Measurements from ENCODE around the gene LRCOL1. TPM values are rescaled to one million over a fixed set of nuclear protein-coding genes. Genes with fewer than 3 reads are reported as not detected.

Gene LRCOL1
- total and polyA plus RNA-seq, 2 experiments from 2014 or later = 1.7 TPM; not detected in 1

DNA sequence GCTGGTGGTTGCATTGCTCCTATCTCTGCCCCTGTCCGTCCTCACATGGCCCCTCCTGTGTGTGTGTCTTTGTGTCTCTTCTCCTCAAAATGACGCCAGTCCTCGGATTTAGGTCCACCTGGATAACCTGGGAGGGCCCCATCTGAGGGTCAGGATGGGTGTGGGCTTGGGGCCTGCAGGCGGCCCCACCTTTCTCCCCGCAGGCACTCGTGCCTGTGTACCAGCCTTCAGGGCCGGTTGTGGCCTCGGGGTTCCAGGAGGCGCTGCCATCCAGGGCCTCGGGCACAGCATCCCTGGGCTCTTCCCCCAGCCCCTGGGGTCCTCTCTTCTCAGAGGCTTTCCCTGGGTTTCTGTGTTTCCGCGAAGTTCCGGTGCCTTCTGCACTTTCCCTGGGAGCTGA is 54.7 kb downstream of the LRCOL1 start (continued):
- TF ChIP-seq, protein P1, sequence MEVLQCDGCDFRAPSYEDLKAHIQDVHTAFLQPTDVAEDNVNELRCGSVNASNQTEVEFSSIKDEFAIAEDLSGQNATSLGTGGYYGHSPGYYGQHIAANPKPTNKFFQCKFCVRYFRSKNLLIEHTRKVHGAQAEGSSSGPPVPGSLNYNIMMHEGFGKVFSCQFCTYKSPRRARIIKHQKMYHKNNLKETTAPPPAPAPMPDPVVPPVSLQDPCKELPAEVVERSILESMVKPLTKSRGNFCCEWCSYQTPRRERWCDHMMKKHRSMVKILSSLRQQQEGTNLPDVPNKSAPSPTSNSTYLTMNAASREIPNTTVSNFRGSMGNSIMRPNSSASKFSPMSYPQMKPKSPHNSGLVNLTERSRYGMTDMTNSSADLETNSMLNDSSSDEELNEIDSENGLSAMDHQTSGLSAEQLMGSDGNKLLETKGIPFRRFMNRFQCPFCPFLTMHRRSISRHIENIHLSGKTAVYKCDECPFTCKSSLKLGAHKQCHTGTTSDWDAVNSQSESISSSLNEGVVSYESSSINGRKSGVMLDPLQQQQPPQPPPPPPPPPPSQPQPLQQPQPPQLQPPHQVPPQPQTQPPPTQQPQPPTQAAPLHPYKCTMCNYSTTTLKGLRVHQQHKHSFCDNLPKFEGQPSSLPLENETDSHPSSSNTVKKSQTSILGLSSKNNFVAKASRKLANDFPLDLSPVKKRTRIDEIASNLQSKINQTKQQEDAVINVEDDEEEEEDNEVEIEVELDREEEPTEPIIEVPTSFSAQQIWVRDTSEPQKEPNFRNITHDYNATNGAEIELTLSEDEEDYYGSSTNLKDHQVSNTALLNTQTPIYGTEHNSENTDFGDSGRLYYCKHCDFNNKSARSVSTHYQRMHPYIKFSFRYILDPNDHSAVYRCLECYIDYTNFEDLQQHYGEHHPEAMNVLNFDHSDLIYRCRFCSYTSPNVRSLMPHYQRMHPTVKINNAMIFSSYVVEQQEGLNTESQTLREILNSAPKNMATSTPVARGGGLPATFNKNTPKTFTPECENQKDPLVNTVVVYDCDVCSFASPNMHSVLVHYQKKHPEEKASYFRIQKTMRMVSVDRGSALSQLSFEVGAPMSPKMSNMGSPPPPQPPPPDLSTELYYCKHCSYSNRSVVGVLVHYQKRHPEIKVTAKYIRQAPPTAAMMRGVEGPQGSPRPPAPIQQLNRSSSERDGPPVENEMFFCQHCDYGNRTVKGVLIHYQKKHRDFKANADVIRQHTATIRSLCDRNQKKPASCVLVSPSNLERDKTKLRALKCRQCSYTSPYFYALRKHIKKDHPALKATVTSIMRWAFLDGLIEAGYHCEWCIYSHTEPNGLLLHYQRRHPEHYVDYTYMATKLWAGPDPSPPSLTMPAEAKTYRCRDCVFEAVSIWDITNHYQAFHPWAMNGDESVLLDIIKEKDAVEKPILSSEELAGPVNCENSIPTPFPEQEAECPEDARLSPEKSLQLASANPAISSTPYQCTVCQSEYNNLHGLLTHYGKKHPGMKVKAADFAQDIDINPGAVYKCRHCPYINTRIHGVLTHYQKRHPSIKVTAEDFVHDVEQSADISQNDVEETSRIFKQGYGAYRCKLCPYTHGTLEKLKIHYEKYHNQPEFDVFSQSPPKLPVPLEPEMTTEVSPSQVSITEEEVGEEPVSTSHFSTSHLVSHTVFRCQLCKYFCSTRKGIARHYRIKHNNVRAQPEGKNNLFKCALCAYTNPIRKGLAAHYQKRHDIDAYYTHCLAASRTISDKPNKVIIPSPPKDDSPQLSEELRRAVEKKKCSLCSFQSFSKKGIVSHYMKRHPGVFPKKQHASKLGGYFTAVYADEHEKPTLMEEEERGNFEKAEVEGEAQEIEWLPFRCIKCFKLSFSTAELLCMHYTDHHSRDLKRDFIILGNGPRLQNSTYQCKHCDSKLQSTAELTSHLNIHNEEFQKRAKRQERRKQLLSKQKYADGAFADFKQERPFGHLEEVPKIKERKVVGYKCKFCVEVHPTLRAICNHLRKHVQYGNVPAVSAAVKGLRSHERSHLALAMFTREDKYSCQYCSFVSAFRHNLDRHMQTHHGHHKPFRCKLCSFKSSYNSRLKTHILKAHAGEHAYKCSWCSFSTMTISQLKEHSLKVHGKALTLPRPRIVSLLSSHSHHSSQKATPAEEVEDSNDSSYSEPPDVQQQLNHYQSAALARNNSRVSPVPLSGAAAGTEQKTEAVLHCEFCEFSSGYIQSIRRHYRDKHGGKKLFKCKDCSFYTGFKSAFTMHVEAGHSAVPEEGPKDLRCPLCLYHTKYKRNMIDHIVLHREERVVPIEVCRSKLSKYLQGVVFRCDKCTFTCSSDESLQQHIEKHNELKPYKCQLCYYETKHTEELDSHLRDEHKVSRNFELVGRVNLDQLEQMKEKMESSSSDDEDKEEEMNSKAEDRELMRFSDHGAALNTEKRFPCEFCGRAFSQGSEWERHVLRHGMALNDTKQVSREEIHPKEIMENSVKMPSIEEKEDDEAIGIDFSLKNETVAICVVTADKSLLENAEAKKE (CRISPR knock-in tag; IDR thresholded peaks at IDR 0.05) = no peak
- TF ChIP-seq ZNF331 (CRISPR knock-in tag; IDR thresholded peaks at IDR 0.05; ENCODE audit: low read depth) (no peak), CREB1 (CRISPR knock-in tag; IDR thresholded peaks at IDR 0.05; ENCODE audit: low read depth) (no peak), POLR2AphosphoS5 (IDR thresholded peaks at IDR 0.05; ENCODE audit: low read depth) (no peak), EZH2 (IDR thresholded peaks at IDR 0.05; ENCODE audit: low read depth, unreplicated experiment) (no peak), EZH2phosphoT487 (IDR thresholded peaks at IDR 0.05; ENCODE audit: unreplicated experiment) (no peak), ZNF114 (CRISPR knock-in tag; IDR thresholded peaks at IDR 0.05) (no peak)
- TF ChIP-seq, protein P2, sequence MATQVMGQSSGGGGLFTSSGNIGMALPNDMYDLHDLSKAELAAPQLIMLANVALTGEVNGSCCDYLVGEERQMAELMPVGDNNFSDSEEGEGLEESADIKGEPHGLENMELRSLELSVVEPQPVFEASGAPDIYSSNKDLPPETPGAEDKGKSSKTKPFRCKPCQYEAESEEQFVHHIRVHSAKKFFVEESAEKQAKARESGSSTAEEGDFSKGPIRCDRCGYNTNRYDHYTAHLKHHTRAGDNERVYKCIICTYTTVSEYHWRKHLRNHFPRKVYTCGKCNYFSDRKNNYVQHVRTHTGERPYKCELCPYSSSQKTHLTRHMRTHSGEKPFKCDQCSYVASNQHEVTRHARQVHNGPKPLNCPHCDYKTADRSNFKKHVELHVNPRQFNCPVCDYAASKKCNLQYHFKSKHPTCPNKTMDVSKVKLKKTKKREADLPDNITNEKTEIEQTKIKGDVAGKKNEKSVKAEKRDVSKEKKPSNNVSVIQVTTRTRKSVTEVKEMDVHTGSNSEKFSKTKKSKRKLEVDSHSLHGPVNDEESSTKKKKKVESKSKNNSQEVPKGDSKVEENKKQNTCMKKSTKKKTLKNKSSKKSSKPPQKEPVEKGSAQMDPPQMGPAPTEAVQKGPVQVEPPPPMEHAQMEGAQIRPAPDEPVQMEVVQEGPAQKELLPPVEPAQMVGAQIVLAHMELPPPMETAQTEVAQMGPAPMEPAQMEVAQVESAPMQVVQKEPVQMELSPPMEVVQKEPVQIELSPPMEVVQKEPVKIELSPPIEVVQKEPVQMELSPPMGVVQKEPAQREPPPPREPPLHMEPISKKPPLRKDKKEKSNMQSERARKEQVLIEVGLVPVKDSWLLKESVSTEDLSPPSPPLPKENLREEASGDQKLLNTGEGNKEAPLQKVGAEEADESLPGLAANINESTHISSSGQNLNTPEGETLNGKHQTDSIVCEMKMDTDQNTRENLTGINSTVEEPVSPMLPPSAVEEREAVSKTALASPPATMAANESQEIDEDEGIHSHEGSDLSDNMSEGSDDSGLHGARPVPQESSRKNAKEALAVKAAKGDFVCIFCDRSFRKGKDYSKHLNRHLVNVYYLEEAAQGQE (IDR thresholded peaks at IDR 0.05; ENCODE audit: unreplicated experiment) = no peak
- TF ChIP-seq, protein P3, sequence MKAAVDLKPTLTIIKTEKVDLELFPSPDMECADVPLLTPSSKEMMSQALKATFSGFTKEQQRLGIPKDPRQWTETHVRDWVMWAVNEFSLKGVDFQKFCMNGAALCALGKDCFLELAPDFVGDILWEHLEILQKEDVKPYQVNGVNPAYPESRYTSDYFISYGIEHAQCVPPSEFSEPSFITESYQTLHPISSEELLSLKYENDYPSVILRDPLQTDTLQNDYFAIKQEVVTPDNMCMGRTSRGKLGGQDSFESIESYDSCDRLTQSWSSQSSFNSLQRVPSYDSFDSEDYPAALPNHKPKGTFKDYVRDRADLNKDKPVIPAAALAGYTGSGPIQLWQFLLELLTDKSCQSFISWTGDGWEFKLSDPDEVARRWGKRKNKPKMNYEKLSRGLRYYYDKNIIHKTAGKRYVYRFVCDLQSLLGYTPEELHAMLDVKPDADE (IDR thresholded peaks at IDR 0.05) = no peak
